SK-N-SH (cell line): ENCODE measurements around the gene ATP11A. TPM values are rescaled to one million over a fixed set of nuclear protein-coding genes. Genes with fewer than 3 reads are reported as not detected.

Source experiments
- CTCF ChIA-PET: fragments of 300-600, 350-600 bp; formaldehyde crosslinking; extraction: SDS; loops from one replicate; lab custom pipeline; 2021; lab: Yijun Ruan, JAX
- POLR2A ChIA-PET: fragments of 350-600 bp; sonication (Branson Sonifier 250); formaldehyde crosslinking; extraction: SDS; loops from one replicate; lab custom pipeline; 2020; ENCODE audit warnings: antibody characterized with exemption, inconsistent platforms; lab: Yijun Ruan, JAX
- DNase-seq: peaks from one replicate; pipeline ENCODE4 v3.0.0; 2012
- H2AFZ ChIP-seq: fragments of 200-600 bp; sonication (generic); 2 replicates; pipeline ENCODE4 v1.8.1; 2016; ENCODE audit warnings: antibody characterized with exemption, mild to moderate bottlenecking, low read depth
- H3F3A ChIP-seq: fragments of 200-600 bp; sonication (generic); replicated peaks from 2 replicates; pipeline ENCODE3; 2016; ENCODE audit warnings: antibody characterized with exemption, mild to moderate bottlenecking; ENCODE audit not compliant: insufficient read depth
- H3K27ac ChIP-seq, 2 experiments: fragments of 200-500 bp in 1 of 2; fragments of 200-600 bp in 1 of 2; sonication (Bioruptor generic) in 1 of 2; sonication (generic), shearing (Covaris generic) in 1 of 2; 2 replicates each; pipeline versions ENCODE4 v1.5.1 to v1.6.1; 2014 to 2016; ENCODE audit warnings: low read depth in 2 of 2, inconsistent platforms in 1 of 2, low read length in 1 of 2, mild to moderate bottlenecking in 1 of 2, mixed read lengths in 1 of 2
- H3K27me3 ChIP-seq: fragments of 200-600 bp; sonication (generic), shearing (Covaris generic); 2 replicates; pipeline ENCODE4 v1.6.1; 2016; ENCODE audit warnings: mixed run types; ENCODE audit not compliant: insufficient read depth
- H3K36me3 ChIP-seq, 2 experiments: fragments of 200-500 bp in 1 of 2; fragments of 200-600 bp in 1 of 2; sonication (Bioruptor generic) in 1 of 2; sonication (generic) in 1 of 2; replicated peaks in 1 of 2; 2 replicates each; pipeline versions ENCODE3 to v1.5.1; 2014 to 2016; ENCODE audit warnings: low read length in 1 of 2, mild to moderate bottlenecking in 1 of 2; ENCODE audit not compliant: insufficient read depth in 2 of 2, control insufficient read depth in 1 of 2
- H3K4me1 ChIP-seq, 2 experiments: fragments of 200-500 bp in 1 of 2; fragments of 200-600 bp in 1 of 2; sonication (Bioruptor generic) in 1 of 2; sonication (generic), shearing (Covaris generic) in 1 of 2; 2 replicates each; pipeline versions ENCODE4 v1.5.1 to v1.6.1; 2014 to 2016; ENCODE audit warnings: low read depth in 1 of 2, low read length in 1 of 2, mixed run types in 1 of 2; ENCODE audit not compliant: insufficient read depth in 2 of 2, control insufficient read depth in 1 of 2
- H3K4me2 ChIP-seq: fragments of 200-600 bp; sonication (generic), shearing (Covaris generic); 2 replicates; pipeline ENCODE4 v1.6.1; 2017; ENCODE audit warnings: mixed run types
- H3K4me3 ChIP-seq, 2 experiments: fragments of 200-500 bp in 1 of 2; fragments of 200-600 bp in 1 of 2; sonication (Bioruptor generic) in 1 of 2; sonication (generic), shearing (Covaris generic) in 1 of 2; 2 replicates each; pipeline versions ENCODE4 v1.5.1 to v1.8.1; 2014 to 2016; ENCODE audit warnings: low read depth in 2 of 2, inconsistent platforms in 1 of 2, low read length in 1 of 2, mild to moderate bottlenecking in 1 of 2, mixed read lengths in 1 of 2, moderate library complexity in 1 of 2
- H3K79me2 ChIP-seq: fragments of 200-600 bp; sonication (generic); 2 replicates; pipeline ENCODE4 v1.8.1; 2017; ENCODE audit warnings: mild to moderate bottlenecking; ENCODE audit not compliant: insufficient read depth
- H3K9ac ChIP-seq: fragments of 200-600 bp; sonication (generic); 2 replicates; pipeline ENCODE4 v1.6.1; 2017; ENCODE audit warnings: mixed run types
- H3K9me2 ChIP-seq: fragments of 200-600 bp; sonication (generic); 2 replicates; pipeline ENCODE4 v1.6.1; 2017; ENCODE audit warnings: mixed run types
- H3K9me3 ChIP-seq: fragments of 200-600 bp; sonication (generic); 2 replicates; pipeline ENCODE4 v1.6.1; 2017; ENCODE audit warnings: mixed run types, mild to moderate bottlenecking, moderate library complexity
- H4K20me1 ChIP-seq: fragments of 200-600 bp; sonication (generic); 2 replicates; pipeline ENCODE4 v1.6.1; 2017; ENCODE audit warnings: mild to moderate bottlenecking, mixed run types; ENCODE audit not compliant: insufficient read depth
- ELF1 ChIP-seq: IDR thresholded peaks from 2 replicates; pipeline ENCODE4 v1.4.0; 2012
- EP300 ChIP-seq, 2 experiments: IDR thresholded peaks; 2 replicates each; pipeline versions ENCODE4 v1.4.0 to v1.6.1; 2012; ENCODE audit warnings: borderline replicate concordance in 1 of 2, low read depth in 1 of 2, low read length in 1 of 2
- MXI1 ChIP-seq: IDR thresholded peaks from 2 replicates; pipeline ENCODE4 v1.6.1; 2012; ENCODE audit warnings: mild to moderate bottlenecking, low read depth, low read length, improper control_type of control experiment
- NFIC ChIP-seq: IDR thresholded peaks from 2 replicates; pipeline ENCODE4 v1.4.0; 2012; ENCODE audit warnings: borderline replicate concordance
- POLR2AphosphoS5 ChIP-seq: IDR thresholded peaks from 2 replicates; pipeline ENCODE4 v1.6.1; 2012; ENCODE audit warnings: low read depth, low read length
- RFX5 ChIP-seq: IDR thresholded peaks from 2 replicates; pipeline ENCODE4 v1.6.1; 2012; ENCODE audit warnings: mild to moderate bottlenecking, improper control_type of control experiment, low read length
- TAF1 ChIP-seq: IDR thresholded peaks from 2 replicates; pipeline ENCODE4 v1.6.1; 2012; ENCODE audit warnings: low read depth, mild to moderate bottlenecking, low read length, moderate library complexity, borderline replicate concordance
- TCF12 ChIP-seq: IDR thresholded peaks from 2 replicates; pipeline ENCODE4 v1.4.0; 2012
- WGBS: methylation state at CpG from one replicate; pipeline ENCODE4 v1.1.6; 2017; ENCODE audit warnings: low lambda C conversion rate; 5-methylcytosine and 5-hydroxymethylcytosine counted together
- polyA plus RNA-seq, 3 experiments: library from polyadenylated mRNA; depleted of rRNA; stranded (reverse); fragments of >200 nt; gene quantifications; 2 replicates each; pipeline ENCODE4 v1.2.3, GENCODE V29; 2012
- TF ChIP-seq, protein P1 (sequence below): fragments of 150-350 bp; IDR thresholded peaks from 2 replicates; pipeline ENCODE4 v1.6.1; 2016; ENCODE audit warnings: mild to moderate bottlenecking, low read depth, low read length

The ATP11A gene
- polyA plus RNA-seq, 1 of the 3 experiments (the other 2 are of a cell fraction), result 4.1 TPM

DNA sequence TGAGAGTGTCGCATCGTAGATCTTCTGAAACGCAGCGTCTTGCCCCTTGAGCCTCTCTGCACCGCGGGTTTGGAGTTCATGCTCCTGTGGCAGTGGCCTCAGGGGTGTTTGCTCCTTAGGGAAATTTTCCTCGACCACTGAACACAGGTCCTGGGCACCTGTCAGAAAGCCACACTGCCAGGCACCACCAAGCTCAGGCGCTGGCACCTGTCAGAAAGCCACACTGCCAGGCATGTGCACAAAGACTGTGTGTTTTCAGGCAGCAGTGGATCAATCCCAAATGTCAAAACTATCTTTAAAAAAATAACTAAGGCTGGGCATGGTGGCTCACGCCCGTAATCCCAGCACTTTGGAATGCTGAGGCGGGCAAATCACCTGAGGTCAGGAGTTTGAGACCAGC is 87.1 kb downstream of the ATP11A start:
- Histone ChIP-seq H3K4me2 (no peak overlapping the region), H2AFZ (no peak overlapping the region), H3K27ac (no peak overlapping the region), H3K4me3 (no peak overlapping the region), H3K27me3 (no peaks in the 10 kb centered on the region), H3K9me3 (no peaks in the 10 kb centered on the region), H3K9ac (no peak overlapping the region), H3K9me2 (no peaks in the 10 kb centered on the region), H4K20me1 (no peaks in the 10 kb centered on the region), H3K36me3 (no peaks in the 10 kb centered on the region), H3F3A (no peaks in the 10 kb centered on the region), H3K79me2 (no peaks in the 10 kb centered on the region), H3K4me1 (peaks cover 0 to 19% of the 10 kb centered on the region in 2 experiments; a peak in 2 of 4 replicates)
- POLR2A ChIA-PET, result no interaction called here
- DNase-seq, result peak; percentile 11
- CTCF ChIA-PET, result no interaction called here
- WGBS, result 97% methylated on average over 5 of the region's 11 CpGs
- TF ChIP-seq TCF12 (no peak), RFX5 (no peak)
- TF ChIP-seq, protein P1, sequence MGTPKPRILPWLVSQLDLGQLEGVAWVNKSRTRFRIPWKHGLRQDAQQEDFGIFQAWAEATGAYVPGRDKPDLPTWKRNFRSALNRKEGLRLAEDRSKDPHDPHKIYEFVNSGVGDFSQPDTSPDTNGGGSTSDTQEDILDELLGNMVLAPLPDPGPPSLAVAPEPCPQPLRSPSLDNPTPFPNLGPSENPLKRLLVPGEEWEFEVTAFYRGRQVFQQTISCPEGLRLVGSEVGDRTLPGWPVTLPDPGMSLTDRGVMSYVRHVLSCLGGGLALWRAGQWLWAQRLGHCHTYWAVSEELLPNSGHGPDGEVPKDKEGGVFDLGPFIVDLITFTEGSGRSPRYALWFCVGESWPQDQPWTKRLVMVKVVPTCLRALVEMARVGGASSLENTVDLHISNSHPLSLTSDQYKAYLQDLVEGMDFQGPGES, result no peak

DNA sequence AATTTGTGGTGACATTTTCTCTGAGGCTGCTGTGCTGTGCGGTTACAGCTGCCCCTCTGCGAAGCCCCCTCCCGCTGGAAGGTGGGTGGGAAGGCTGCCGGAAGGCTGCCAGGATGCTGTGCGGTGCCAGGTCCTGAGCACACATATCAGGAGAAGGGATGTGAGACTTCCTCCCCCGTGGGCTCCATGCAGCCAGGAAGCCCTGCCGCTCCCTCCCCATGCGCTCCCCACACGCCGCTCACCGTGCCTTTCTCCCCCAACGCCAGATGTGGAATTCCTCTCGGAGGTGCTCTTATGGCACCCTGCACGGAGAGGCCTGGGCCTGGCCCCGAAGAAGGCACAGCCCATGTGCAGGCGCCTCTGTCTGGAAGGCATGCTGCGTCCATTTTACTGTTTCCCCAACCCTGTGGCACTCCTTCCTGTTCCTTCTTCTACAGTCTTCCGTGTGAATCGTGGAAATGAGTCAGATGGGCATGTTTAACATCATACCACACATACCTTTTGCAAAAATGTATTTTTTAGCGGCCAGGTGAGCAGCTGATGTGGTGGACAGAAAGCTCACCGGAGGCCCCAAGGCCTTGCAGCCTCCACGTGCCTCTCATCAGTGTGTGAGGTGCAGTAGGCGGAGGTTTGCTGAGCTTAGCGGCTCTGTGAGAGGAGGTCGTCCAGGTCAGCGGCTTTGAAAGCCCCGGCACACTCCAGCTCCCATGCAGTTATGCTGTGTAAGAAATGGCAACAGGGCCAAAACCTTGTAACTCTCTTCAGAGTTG is 88.0 kb downstream of the ATP11A start:
- ChIA-PET CTCF (no interaction called here), POLR2A (no interaction called here)
- Histone ChIP-seq H3K79me2 (no peaks in the 10 kb centered on the region), H3K9ac (no peak overlapping the region), H3K9me3 (no peaks in the 10 kb centered on the region), H3K27me3 (no peaks in the 10 kb centered on the region), H3F3A (no peaks in the 10 kb centered on the region), H4K20me1 (no peaks in the 10 kb centered on the region), H3K4me2 (no peak overlapping the region), H2AFZ (no peak overlapping the region), H3K4me3 (no peak overlapping the region), H3K9me2 (no peaks in the 10 kb centered on the region), H3K4me1 (peaks cover 0 to 23% of the 10 kb centered on the region in 2 experiments; a peak in 2 of 4 replicates), H3K27ac (no peak overlapping the region), H3K36me3 (no peaks in the 10 kb centered on the region)
- WGBS, result 96% methylated on average over 22 of the region's 27 CpGs
- DNase-seq, result peak; percentile 27
- no peak for TF ChIP-seq EP300 (IDR thresholded peaks at IDR 0.05; ENCODE audit: borderline replicate concordance in 1 of 2, low read depth in 1 of 2, low read length in 1 of 2)

DNA sequence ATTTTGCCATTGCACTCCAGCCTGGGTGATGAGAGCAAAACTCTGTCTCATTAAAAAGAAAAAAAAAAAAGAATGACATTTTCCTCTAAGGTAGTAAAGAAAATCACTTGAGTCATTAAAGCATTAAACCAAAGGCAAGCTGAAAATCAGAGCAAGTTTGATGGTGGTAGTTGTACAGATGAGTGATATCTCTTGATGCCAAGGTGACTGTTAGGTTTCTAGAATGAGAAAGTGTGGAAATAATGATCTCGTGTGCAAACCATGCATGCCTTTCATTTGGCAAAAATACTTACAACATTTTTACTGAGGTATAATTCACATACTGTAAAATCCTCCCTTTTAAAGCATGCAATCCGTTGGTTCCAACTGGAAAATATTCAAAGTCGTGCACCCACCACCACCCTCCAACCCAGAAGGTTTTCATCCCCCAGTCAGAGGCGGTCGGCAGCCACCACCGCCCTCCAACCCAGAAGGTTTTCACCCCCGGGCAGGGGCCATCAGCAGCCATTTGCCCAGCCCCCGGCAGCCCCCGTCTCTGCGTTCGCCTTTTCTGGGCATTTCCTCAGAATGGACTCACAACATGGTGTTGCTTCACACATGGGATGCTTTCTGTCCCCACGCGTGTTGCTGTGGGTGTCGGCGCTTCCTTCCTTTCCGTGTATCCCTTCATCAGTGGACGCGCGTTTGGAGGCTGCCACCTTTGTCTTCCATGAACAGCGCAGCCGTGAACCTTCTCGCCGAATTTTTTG is 90.2 kb downstream of the ATP11A start:
- CTCF ChIA-PET, result no interaction called here

More for the DNA sequence above, 90.2 kb downstream of the ATP11A start:
- peaks cover 0 to 22% of the 10 kb centered on the region in 2 experiments; a peak in 2 of 4 replicates for H3K4me1 ChIP-seq
- no peak overlapping the region for H2AFZ ChIP-seq
- H4K20me1 ChIP-seq, result no peaks in the 10 kb centered on the region
- no peak for TF ChIP-seq ELF1
- no peak for TF ChIP-seq MXI1
- TF ChIP-seq POLR2AphosphoS5, result no peak
- no peak for TF ChIP-seq NFIC
- TF ChIP-seq TAF1, result no peak
- TF ChIP-seq, all 33 proteins: peak for 0
- Histone ChIP-seq H3K9me2 (no peaks in the 10 kb centered on the region), H3F3A (no peaks in the 10 kb centered on the region), H3K9ac (no peak overlapping the region), H3K4me3 (no peak overlapping the region), H3K79me2 (no peaks in the 10 kb centered on the region), H3K36me3 (no peaks in the 10 kb centered on the region), H3K27me3 (no peaks in the 10 kb centered on the region), H3K4me2 (no peak overlapping the region), H3K27ac (no peak overlapping the region), H3K9me3 (no peaks in the 10 kb centered on the region)
- 93% methylated on average over 23 of the region's 23 CpGs for WGBS
- peak; percentile 12 for DNase-seq
- POLR2A ChIA-PET, result no interaction called here
